ENCODE data around the gene OR2M3.
"Not testable (repeated sequence)": the region's sequence is repeated elsewhere in the genome, so short reads cannot be mapped to it uniquely, and the experiment has no call there.

Gene OR2M3

GRCh38 chr1:248196965-248197364, at the start of gene OR2M3:
Gene OR2M3 (plus strand): TSS chr1:248197265. CDS start chr1:248203068, 5,803 bp downstream.
- DNase-seq (ENCODE audit: low read depth, low spot score): no peak

- DNase-seq (ENCODE audit: low read depth, low spot score): no peak
Observed at GRCh38 chr1:248152056-248152827, 44.8 kb upstream of the OR2M3 start.

- DNase-seq (ENCODE audit: low read depth, low spot score): no peak
Observed at GRCh38 chr1:248155927-248156326, 41.1 kb upstream of the OR2M3 start.

GRCh38 chr1:248158758-248159157, 38.3 kb upstream of the OR2M3 start:
- no peak for DNase-seq (ENCODE audit: low read depth, low spot score)

- DNase-seq (ENCODE audit: low read depth, low spot score): no peak
Observed at GRCh38 chr1:248164031-248164430, 33.0 kb upstream of the OR2M3 start.

GRCh38 chr1:248165186-248165585, 31.9 kb upstream of the OR2M3 start:
- DNase-seq (ENCODE audit: low read depth, low spot score): no peak

GRCh38 chr1:248174521-248174920, 22.5 kb upstream of the OR2M3 start, which contains the start of gene OR2M2:
Gene OR2M2 (plus strand): TSS chr1:248174821. CDS start chr1:248179986, 5,165 bp downstream.
- no peak for DNase-seq (ENCODE audit: low read depth, low spot score)

GRCh38 chr1:248183996-248184395, 13.1 kb upstream of the OR2M3 start:
- DNase-seq (ENCODE audit: low read depth, low spot score): no peak

GRCh38 chr1:248187363-248187762, 9.7 kb upstream of the OR2M3 start:
- DNase-seq (ENCODE audit: low read depth, low spot score): no peak

GRCh38 chr1:248189026-248189425, 8.0 kb upstream of the OR2M3 start:
- no peak for DNase-seq (ENCODE audit: low read depth, low spot score)

- DNase-seq (ENCODE audit: low read depth, low spot score): no peak
Observed at GRCh38 chr1:248194117-248194516, 2.9 kb upstream of the OR2M3 start.

GRCh38 chr1:248215880-248216279, 18.8 kb downstream of the OR2M3 start:
- DNase-seq (ENCODE audit: low read depth, low spot score): no peak

GRCh38 chr1:248225537-248225936, 28.5 kb downstream of the OR2M3 start:
- DNase-seq (ENCODE audit: low read depth, low spot score): no peak

GRCh38 chr1:248229360-248229908, 32.4 kb downstream of the OR2M3 start:
- DNase-seq (ENCODE audit: low read depth, low spot score): no peak

- no peak for DNase-seq (ENCODE audit: low read depth, low spot score)
Observed at GRCh38 chr1:248231117-248231516, 34.1 kb downstream of the OR2M3 start, which contains the start of gene OR2M4. Gene OR2M4 (plus strand): TSS chr1:248231417. CDS start chr1:248238929, 7,512 bp downstream.

GRCh38 chr1:248239478-248239877, 42.4 kb downstream of the OR2M3 start:
- no peak for DNase-seq (ENCODE audit: low read depth, low spot score)

- no peak for DNase-seq (ENCODE audit: low read depth, low spot score)
Observed at GRCh38 chr1:248243204-248243603, 46.1 kb downstream of the OR2M3 start.

- not testable (repeated sequence) for DNase-seq (ENCODE audit: low read depth, low spot score)
Observed at GRCh38 chr1:248259309-248259708, 62.2 kb downstream of the OR2M3 start.

Measured in iPS DF 19.7 (cell line).